SIG-M5 treated with dmso at 0.1 percent for 504 hours (cell line): Measurements from ENCODE around the gene PIGT.

Source experiments
- DNase-seq: peaks from one replicate; lab custom pipeline; 2025; ENCODE audit not compliant: unreplicated experiment; lab: John Stamatoyannopoulos, UW

The PIGT gene

GRCh38 chr20:45427236-45428149 is 11.6 kb downstream of the PIGT start:
- no peak for DNase-seq

GRCh38 chr20:45429618-45430017 is 13.7 kb downstream of the PIGT start:
- DNase-seq = no peak

GRCh38 chr20:45432294-45432693 is 16.4 kb downstream of the PIGT start:
- peak; percentile 62 for DNase-seq

GRCh38 chr20:45433316-45433715 is 17.4 kb downstream of the PIGT start:
- no peak for DNase-seq

GRCh38 chr20:45433976-45434375 is 18.0 kb downstream of the PIGT start:
- no peak for DNase-seq

GRCh38 chr20:45436732-45437485 is 21.0 kb downstream of the PIGT start:
- peak; percentile 50 for DNase-seq

GRCh38 chr20:45440424-45440823 is 24.5 kb downstream of the PIGT start:
- DNase-seq = no peak

GRCh38 chr20:45440891-45441685 is 25.1 kb downstream of the PIGT start:
- DNase-seq = no peak

- DNase-seq = no peak
Observed at GRCh38 chr20:45441746-45442145, 25.8 kb downstream of the PIGT start.

GRCh38 chr20:45444050-45444449 is 28.1 kb downstream of the PIGT start:
- no peak for DNase-seq

- DNase-seq = peak; percentile 28
Observed at GRCh38 chr20:45445805-45446562, 30.0 kb downstream of the PIGT start.

- DNase-seq = no peak
Observed at GRCh38 chr20:45448270-45448669, 32.3 kb downstream of the PIGT start.

GRCh38 chr20:45449528-45449927 is 33.6 kb downstream of the PIGT start:
- DNase-seq = no peak

GRCh38 chr20:45450097-45450818 is 34.3 kb downstream of the PIGT start:
- peak; percentile 96 for DNase-seq

GRCh38 chr20:45452238-45452637 is 36.3 kb downstream of the PIGT start:
- DNase-seq = no peak

- peak; percentile 63 for DNase-seq
Observed at GRCh38 chr20:45452772-45453691, 37.1 kb downstream of the PIGT start.

GRCh38 chr20:45456632-45457031 is 40.7 kb downstream of the PIGT start:
- peak; percentile 17 for DNase-seq

- DNase-seq = peak; percentile 21
Observed at GRCh38 chr20:45459606-45460005, 43.7 kb downstream of the PIGT start.

GRCh38 chr20:45461225-45461624 is 45.3 kb downstream of the PIGT start:
- no peak for DNase-seq
